Ovary (tissue), 3 donors: ENCODE results near the gene GBX1.

Source experiments
- EP300 ChIP-seq: sonication (generic); formaldehyde crosslinking; IDR thresholded peaks from one replicate; pipeline ENCODE4 v1.6.1; 2017; ENCODE audit warnings: antibody characterized with exemption
- POLR2A ChIP-seq: fragments of 450-650 bp; IDR thresholded peaks from one replicate; pipeline ENCODE4 v1.6.1; 2017; ENCODE audit warnings: antibody characterized with exemption, mild to moderate bottlenecking, moderate library complexity
- TF ChIP-seq, protein P1 (sequence below), 3 donors: fragments of 450-650 bp in 2 of 3; fragments of 200-600 bp in 1 of 3; IDR thresholded peaks; one replicate each; pipeline versions ENCODE4 v1.5.1 to v1.8.0; 2016 to 2022; ENCODE audit warnings: antibody characterized with exemption in 3 of 3, mild to moderate bottlenecking in 1 of 3
- donor health status: DM: no; HTN: no; CAD: no.

DNA sequence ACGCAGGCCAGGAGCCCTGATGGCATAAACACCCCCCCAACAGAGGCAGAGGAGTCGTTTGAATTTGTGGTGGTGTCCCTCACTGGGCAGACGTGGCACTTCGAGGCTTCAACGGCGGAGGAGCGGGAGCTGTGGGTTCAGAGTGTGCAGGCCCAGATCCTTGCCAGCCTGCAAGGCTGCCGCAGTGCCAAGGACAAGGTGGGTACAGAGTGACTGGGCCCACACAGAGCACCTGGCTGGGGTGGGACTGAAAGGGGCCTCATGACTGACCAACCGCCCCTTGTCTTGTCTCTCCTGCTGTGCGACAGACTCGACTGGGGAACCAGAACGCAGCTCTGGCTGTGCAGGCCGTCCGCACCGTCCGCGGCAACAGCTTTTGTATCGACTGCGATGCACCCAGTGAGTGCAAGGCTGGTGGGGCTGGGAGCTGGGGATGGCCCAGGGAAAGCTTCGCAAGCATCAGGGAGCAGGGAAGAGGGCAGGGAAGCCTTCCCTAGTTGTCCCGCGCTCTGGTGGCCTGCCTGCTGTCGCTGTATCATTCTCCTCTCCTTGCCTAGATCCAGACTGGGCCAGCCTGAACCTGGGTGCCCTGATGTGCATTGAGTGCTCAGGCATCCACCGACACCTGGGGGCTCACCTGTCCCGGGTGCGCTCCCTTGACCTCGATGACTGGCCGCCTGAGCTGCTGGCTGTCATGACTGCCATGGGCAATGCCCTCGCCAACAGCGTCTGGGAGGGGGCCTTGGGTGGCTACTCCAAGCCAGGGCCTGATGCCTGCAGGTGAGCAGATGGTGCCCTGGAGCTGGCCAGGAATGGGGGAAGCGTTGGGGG, 25.4 kb downstream of the GBX1 start:
- TF ChIP-seq, protein P1, sequence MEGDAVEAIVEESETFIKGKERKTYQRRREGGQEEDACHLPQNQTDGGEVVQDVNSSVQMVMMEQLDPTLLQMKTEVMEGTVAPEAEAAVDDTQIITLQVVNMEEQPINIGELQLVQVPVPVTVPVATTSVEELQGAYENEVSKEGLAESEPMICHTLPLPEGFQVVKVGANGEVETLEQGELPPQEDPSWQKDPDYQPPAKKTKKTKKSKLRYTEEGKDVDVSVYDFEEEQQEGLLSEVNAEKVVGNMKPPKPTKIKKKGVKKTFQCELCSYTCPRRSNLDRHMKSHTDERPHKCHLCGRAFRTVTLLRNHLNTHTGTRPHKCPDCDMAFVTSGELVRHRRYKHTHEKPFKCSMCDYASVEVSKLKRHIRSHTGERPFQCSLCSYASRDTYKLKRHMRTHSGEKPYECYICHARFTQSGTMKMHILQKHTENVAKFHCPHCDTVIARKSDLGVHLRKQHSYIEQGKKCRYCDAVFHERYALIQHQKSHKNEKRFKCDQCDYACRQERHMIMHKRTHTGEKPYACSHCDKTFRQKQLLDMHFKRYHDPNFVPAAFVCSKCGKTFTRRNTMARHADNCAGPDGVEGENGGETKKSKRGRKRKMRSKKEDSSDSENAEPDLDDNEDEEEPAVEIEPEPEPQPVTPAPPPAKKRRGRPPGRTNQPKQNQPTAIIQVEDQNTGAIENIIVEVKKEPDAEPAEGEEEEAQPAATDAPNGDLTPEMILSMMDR (IDR thresholded peaks at IDR 0.05): no peak
- TF ChIP-seq POLR2A (no peak), EP300 (no peak)
